ENCODE results near the gene DCC. TPM values are rescaled to one million over a fixed set of nuclear protein-coding genes. Genes with fewer than 3 reads are reported as not detected.

DCC gene
- total and polyA plus RNA-seq, 2 donors (not counting 1 experiment from before 2014, with no cell fraction given), result not detected

- no peaks in the 10 kb centered on the region for H3K27me3 ChIP-seq (replicated peaks in 1 of 4; ENCODE audit: control extremely low read depth in 1 of 4, control insufficient read depth in 3 of 4, insufficient read depth in 4 of 4, low read length in 3 of 4)
- no peaks in the 10 kb centered on the region for H3K9me3 ChIP-seq (ENCODE audit: control extremely low read depth in 1 of 3, control insufficient read depth in 2 of 3, insufficient read depth in 1 of 3, low read length in 2 of 3)
- no peak overlapping the region for H3K27ac Mint-ChIP-seq
- H3K79me2 ChIP-seq (ENCODE audit: control insufficient read depth, insufficient read depth, low read length), result no peaks in the 10 kb centered on the region
- H3K27me3 Mint-ChIP-seq, result no peaks in the 10 kb centered on the region
- H3K27ac ChIP-seq (ENCODE audit: low read length in 2 of 2), result no peak overlapping the region
- H3K9me3 Mint-ChIP-seq (ENCODE audit: insufficient read depth), result no peaks in the 10 kb centered on the region
- no peaks in the 10 kb centered on the region for H3K4me1 ChIP-seq (ENCODE audit: control insufficient read depth in 2 of 2, insufficient read depth in 2 of 2, low read length in 2 of 2)
- ChIA-PET CTCF (no interaction called here), POLR2A (no interaction called here)
- ATAC-seq (ENCODE audit: low read depth) (no peak), DNase-seq (no peak)
- no peak overlapping the region for H3K4me2 ChIP-seq (replicated peaks; ENCODE audit: low read depth, low read length, poor library complexity, severe bottlenecking)
- H3K36me3 ChIP-seq (replicated peaks in 1 of 2; ENCODE audit: control extremely low read depth in 1 of 2, control insufficient read depth in 1 of 2, extremely low read depth in 1 of 2, insufficient read depth in 2 of 2, low read length in 1 of 2), result no peaks in the 10 kb centered on the region
- H3K4me1 Mint-ChIP-seq, result no peaks in the 10 kb centered on the region
- no peak overlapping the region for H3K4me3 ChIP-seq (ENCODE audit: control extremely low read depth in 1 of 5, extremely low read depth in 1 of 5, insufficient read depth in 1 of 5, low read depth in 2 of 5, low read length in 4 of 5)
- TF ChIP-seq CTCF (IDR thresholded peaks at IDR 0.05) (no peak), EZH2 (IDR thresholded peaks at IDR 0.05; ENCODE audit: borderline replicate concordance, insufficient read depth, low read depth, low read length, poor library complexity, severe bottlenecking) (no peak)
- H2AFZ ChIP-seq (ENCODE audit: insufficient read depth, low read depth, low read length, poor library complexity, severe bottlenecking), result no peak overlapping the region
- no peak overlapping the region for H3K4me3 Mint-ChIP-seq
- no peaks in the 10 kb centered on the region for H4K20me1 ChIP-seq (ENCODE audit: control insufficient read depth, insufficient read depth, low read length, poor library complexity, severe bottlenecking)
- intact Hi-C loops (cut with micrococcal nuclease), result no loop called here
- no peak overlapping the region for H3K9ac ChIP-seq (ENCODE audit: low read length)
- WGBS (ENCODE audit: insufficient coverage), result no CpG with 5 or more reads among the region's 1 CpG
These were observed 242.5 kb downstream of the DCC start for GRCh38 chr18:52582516-52582915.

GRCh38 chr18:52588931-52589330 lies 248.9 kb downstream of the DCC start:
- intact Hi-C loops (cut with micrococcal nuclease), result no loop called here
- no peak overlapping the region for H3K4me3 Mint-ChIP-seq
- H4K20me1 ChIP-seq (ENCODE audit: control insufficient read depth, insufficient read depth, low read length, poor library complexity, severe bottlenecking), result no peaks in the 10 kb centered on the region
- no peaks in the 10 kb centered on the region for H3K9me3 ChIP-seq (ENCODE audit: control extremely low read depth in 1 of 3, control insufficient read depth in 2 of 3, insufficient read depth in 1 of 3, low read length in 2 of 3)
- no peak overlapping the region for H3K27ac ChIP-seq (ENCODE audit: low read length in 2 of 2)
- no peaks in the 10 kb centered on the region for H3K4me1 ChIP-seq (ENCODE audit: control insufficient read depth in 2 of 2, insufficient read depth in 2 of 2, low read length in 2 of 2)
- DNase-seq (no peak), ATAC-seq (ENCODE audit: low read depth) (no peak)
- H3K9me3 Mint-ChIP-seq (ENCODE audit: insufficient read depth), result peaks cover 5% of the 10 kb centered on the region
- H3K27me3 Mint-ChIP-seq, result no peaks in the 10 kb centered on the region
- H3K4me1 Mint-ChIP-seq, result no peaks in the 10 kb centered on the region
- H2AFZ ChIP-seq (ENCODE audit: insufficient read depth, low read depth, low read length, poor library complexity, severe bottlenecking), result no peak overlapping the region
- H3K27ac Mint-ChIP-seq, result no peak overlapping the region
- H3K27me3 ChIP-seq (replicated peaks in 1 of 4; ENCODE audit: control extremely low read depth in 1 of 4, control insufficient read depth in 3 of 4, insufficient read depth in 4 of 4, low read length in 3 of 4), result no peaks in the 10 kb centered on the region
- TF ChIP-seq EZH2 (IDR thresholded peaks at IDR 0.05; ENCODE audit: borderline replicate concordance, insufficient read depth, low read depth, low read length, poor library complexity, severe bottlenecking) (no peak), CTCF (IDR thresholded peaks at IDR 0.05) (no peak)
- H3K79me2 ChIP-seq (ENCODE audit: control insufficient read depth, insufficient read depth, low read length), result no peaks in the 10 kb centered on the region
- H3K4me3 ChIP-seq (ENCODE audit: control extremely low read depth in 1 of 5, extremely low read depth in 1 of 5, insufficient read depth in 1 of 5, low read depth in 2 of 5, low read length in 4 of 5), result no peak overlapping the region
- H3K36me3 ChIP-seq (replicated peaks in 1 of 2; ENCODE audit: control extremely low read depth in 1 of 2, control insufficient read depth in 1 of 2, extremely low read depth in 1 of 2, insufficient read depth in 2 of 2, low read length in 1 of 2), result no peaks in the 10 kb centered on the region
- no peak overlapping the region for H3K4me2 ChIP-seq (replicated peaks; ENCODE audit: low read depth, low read length, poor library complexity, severe bottlenecking)
- POLR2A ChIA-PET, result no interaction called here
- CTCF ChIA-PET, result no interaction called here
- H3K9ac ChIP-seq (ENCODE audit: low read length), result no peak overlapping the region

All from B cell (primary cell).